ENCODE results near the gene ARFIP2. TPM values are rescaled to one million over a fixed set of nuclear protein-coding genes. Genes with fewer than 3 reads are reported as not detected.

The ARFIP2 gene
- total RNA-seq, 4 donors from 2014 or later: 86.7 to 124 (median 96.2) TPM

GRCh38 chr11:6442441-6442840 lies 38.7 kb downstream of the ARFIP2 start:
- intact Hi-C loops (cut with DNase I): loop anchor here (2.0 kb wide), 1 partner anchor 62 kb away; no protein-coding TSS in a partner anchor
- Histone ChIP-seq H3K4me1 (no peaks in the 10 kb centered on the region), H3K4me3 (replicated peaks in 1 of 3) (no peak overlapping the region), H3K27me3 (no peaks in the 10 kb centered on the region), H3K27ac (no peak overlapping the region), H3K36me3 (no peaks in the 10 kb centered on the region), H3K9me3 (no peaks in the 10 kb centered on the region)
- TF ChIP-seq CTCF (IDR thresholded peaks at IDR 0.05): no peak
- TF ChIP-seq POLR2A (IDR thresholded peaks at IDR 0.05): no peak
- no peak for DNase-seq
- WGBS, 2 donors: 88 to 95% methylated on average over 4 of the region's 4 CpGs

GRCh38 chr11:6440906-6441358 lies 40.2 kb downstream of the ARFIP2 start, which contains the start of gene HPX:
HPX (minus strand) TSS chr11:6440987; CDS start chr11:6440963, 24 bp downstream.
- H3K36me3 ChIP-seq: no peaks in the 10 kb centered on the region
- intact Hi-C loops (cut with DNase I): no loop called here
- no peak within 1 kb of the TSS for H3K4me3 ChIP-seq (replicated peaks in 1 of 3)
- no peak for TF ChIP-seq CTCF (IDR thresholded peaks at IDR 0.05)
- no peak for TF ChIP-seq POLR2A (IDR thresholded peaks at IDR 0.05)
- no peak within 1 kb of the TSS for H3K27ac ChIP-seq
- no peak for DNase-seq
- no peaks in the 10 kb centered on the region for H3K27me3 ChIP-seq
- 58 to 64% methylated on average over 3 of the region's 3 CpGs for WGBS, 2 donors
- no peaks in the 10 kb centered on the region for H3K4me1 ChIP-seq
- H3K9me3 ChIP-seq: no peaks in the 10 kb centered on the region

GRCh38 chr11:6438979-6439571 lies 42.1 kb downstream of the ARFIP2 start:
- no peaks in the 10 kb centered on the region for H3K36me3 ChIP-seq
- DNase-seq: peak; percentile 32 to 36
- H3K9me3 ChIP-seq: no peaks in the 10 kb centered on the region
- no peak for TF ChIP-seq POLR2A (IDR thresholded peaks at IDR 0.05)
- TF ChIP-seq CTCF (IDR thresholded peaks at IDR 0.05): peak in 4 of 6 experiments; percentile 29 to 52 (median 41)
- no peaks in the 10 kb centered on the region for H3K4me1 ChIP-seq
- no peak overlapping the region for H3K27ac ChIP-seq
- no peaks in the 10 kb centered on the region for H3K27me3 ChIP-seq
- H3K4me3 ChIP-seq (replicated peaks in 1 of 3): no peak overlapping the region
- intact Hi-C loops (cut with DNase I): no loop called here
- WGBS, 2 donors: 5 to 13% methylated on average over 1 of the region's 1 CpG

- intact Hi-C loops (cut with DNase I): no loop called here
- 82 to 92% methylated on average over 3 of the region's 3 CpGs for WGBS, 2 donors
- no peaks in the 10 kb centered on the region for H3K27me3 ChIP-seq
- H3K9me3 ChIP-seq: no peaks in the 10 kb centered on the region
- H3K4me1 ChIP-seq: no peaks in the 10 kb centered on the region
- H3K27ac ChIP-seq: no peak overlapping the region
- no peaks in the 10 kb centered on the region for H3K36me3 ChIP-seq
- H3K4me3 ChIP-seq (replicated peaks in 1 of 3): no peak overlapping the region
- TF ChIP-seq CTCF (IDR thresholded peaks at IDR 0.05): no peak
- no peak for TF ChIP-seq POLR2A (IDR thresholded peaks at IDR 0.05)
- no peak for DNase-seq
Measured at GRCh38 chr11:6437993-6438392, 43.1 kb downstream of the ARFIP2 start.

GRCh38 chr11:6437423-6437822 lies 43.7 kb downstream of the ARFIP2 start:
- DNase-seq: no peak
- TF ChIP-seq CTCF (IDR thresholded peaks at IDR 0.05) (no peak), POLR2A (IDR thresholded peaks at IDR 0.05) (no peak)
- Histone ChIP-seq H3K9me3 (no peaks in the 10 kb centered on the region), H3K27me3 (no peaks in the 10 kb centered on the region), H3K27ac (no peak overlapping the region), H3K4me3 (replicated peaks in 1 of 3) (no peak overlapping the region), H3K36me3 (no peaks in the 10 kb centered on the region), H3K4me1 (no peaks in the 10 kb centered on the region)
- intact Hi-C loops (cut with DNase I): no loop called here
- WGBS, 2 donors: 88% methylated on average over 8 to 12 of the region's 12 CpGs

All from thyroid gland (tissue), 4 donors.